T-helper 1 cell treated with Interleukin-12 subunit alpha and Interleukin-12 subunit beta and Interleukin-4 antibody, amounts not matched to agents 30 μg/mL and 1 μg/mL, for 36 hours (primary cell): ENCODE measurements around the gene C13orf46.

Source experiments
- H3K27ac Mint-ChIP-seq: one replicate; pipeline ENCODE4 v1.8.0; 2021; ENCODE audit warnings: mild to moderate bottlenecking, mixed read lengths
- H3K27me3 Mint-ChIP-seq: one replicate; pipeline ENCODE4 v1.8.0; 2021; ENCODE audit warnings: low read depth, mixed read lengths
- H3K36me3 Mint-ChIP-seq: one replicate; pipeline ENCODE4 v1.8.0; 2021; ENCODE audit warnings: low read depth, mixed read lengths
- H3K4me1 Mint-ChIP-seq: one replicate; pipeline ENCODE4 v1.8.0; 2021; ENCODE audit warnings: low read depth, mixed read lengths
- H3K4me3 Mint-ChIP-seq: one replicate; pipeline ENCODE4 v1.8.0; 2021; ENCODE audit warnings: mild to moderate bottlenecking, moderate library complexity, mixed read lengths
- H3K9me3 Mint-ChIP-seq: one replicate; pipeline ENCODE4 v1.8.0; 2021; ENCODE audit warnings: mixed read lengths

The C13orf46 gene

DNA sequence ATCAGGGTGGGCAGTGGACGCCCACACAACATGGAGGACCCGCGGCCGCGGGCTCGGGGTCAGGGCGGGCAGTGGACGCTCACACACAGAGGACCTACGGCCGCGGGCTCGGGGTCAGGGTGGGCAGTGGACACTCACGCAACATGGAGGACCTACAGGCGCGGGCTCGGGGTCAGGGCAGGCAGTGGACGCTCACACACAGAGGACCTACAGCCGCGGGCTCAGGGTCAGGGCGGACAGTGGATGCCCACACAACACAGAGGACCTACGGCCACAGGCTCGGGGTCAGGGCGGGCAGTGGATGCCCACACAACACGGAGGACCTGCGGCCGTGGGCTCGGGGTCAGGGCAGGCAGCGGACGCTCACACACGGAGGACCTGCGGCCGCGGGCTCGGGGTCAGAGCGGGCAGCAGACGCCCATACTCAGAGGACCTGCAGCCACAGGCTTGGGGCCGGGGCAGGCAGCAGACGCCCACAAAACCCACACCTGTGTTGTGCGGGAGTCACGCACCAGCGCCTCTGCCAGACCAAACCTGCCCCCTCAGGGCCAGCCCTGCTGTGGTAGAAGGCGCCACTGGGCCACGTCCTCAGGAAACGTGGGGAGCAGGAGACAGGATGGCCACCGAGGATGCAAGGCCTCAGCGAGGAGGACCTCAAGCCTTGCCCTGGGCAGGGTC lies 27.6 kb upstream of the C13orf46 start:
- no peaks in the 10 kb centered on the region for H3K9me3 Mint-ChIP-seq
- H3K27ac Mint-ChIP-seq: no peak overlapping the region

DNA sequence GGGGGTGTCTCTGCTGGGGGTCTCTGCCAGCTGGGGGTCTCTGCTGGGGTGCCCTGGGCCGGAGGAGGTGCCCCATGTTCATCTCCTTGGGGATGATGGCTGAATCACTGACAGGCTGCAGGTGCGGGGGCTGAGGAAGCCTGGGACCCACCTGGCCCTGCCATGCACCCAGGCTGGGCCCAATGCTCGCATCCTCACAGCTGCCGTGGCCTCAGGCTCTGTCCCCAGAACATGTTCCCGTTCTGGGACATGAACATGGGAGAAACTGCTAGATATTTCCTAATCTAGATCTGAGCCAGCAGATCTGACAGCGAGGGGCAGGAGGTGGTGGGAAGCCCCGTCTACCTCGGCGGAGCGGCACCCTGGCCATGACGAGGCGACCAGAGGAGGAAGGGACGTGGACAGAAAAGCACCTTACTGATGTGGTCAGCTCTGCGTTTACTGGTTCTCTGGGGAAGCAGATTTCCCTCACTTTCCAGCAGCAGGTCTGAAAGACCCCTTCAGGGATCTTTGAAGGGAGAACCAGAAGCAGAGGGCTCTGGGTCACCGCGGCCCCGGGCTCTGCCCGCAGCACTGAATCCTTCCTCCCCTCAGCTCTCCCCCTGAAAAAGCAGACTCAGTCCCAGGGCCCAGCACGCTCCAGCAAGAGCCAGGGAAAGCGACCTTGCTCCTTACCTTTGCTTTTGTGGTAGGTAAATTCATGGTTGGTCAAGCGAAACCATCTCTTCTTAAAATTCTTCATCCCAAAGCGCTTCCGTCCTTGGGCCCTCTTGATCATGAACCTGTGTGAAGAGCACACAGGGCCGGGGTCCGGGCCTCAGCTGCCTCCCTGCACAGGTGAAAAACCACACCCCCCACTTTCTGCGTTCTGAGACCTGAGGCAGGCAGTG lies 26.5 kb upstream of the C13orf46 start:
- H3K9me3 Mint-ChIP-seq: no peaks in the 10 kb centered on the region
- peaks cover 21% of the 10 kb centered on the region for H3K36me3 Mint-ChIP-seq
- H3K4me3 Mint-ChIP-seq: no peak overlapping the region
- no peaks in the 10 kb centered on the region for H3K4me1 Mint-ChIP-seq
- no peak overlapping the region for H3K27ac Mint-ChIP-seq
- no peaks in the 10 kb centered on the region for H3K27me3 Mint-ChIP-seq

More for the DNA sequence above, 27.6 kb upstream of the C13orf46 start:
- H3K36me3 Mint-ChIP-seq: peaks cover 21% of the 10 kb centered on the region
- H3K4me1 Mint-ChIP-seq: no peaks in the 10 kb centered on the region
- H3K4me3 Mint-ChIP-seq: no peak overlapping the region
- no peaks in the 10 kb centered on the region for H3K27me3 Mint-ChIP-seq

DNA sequence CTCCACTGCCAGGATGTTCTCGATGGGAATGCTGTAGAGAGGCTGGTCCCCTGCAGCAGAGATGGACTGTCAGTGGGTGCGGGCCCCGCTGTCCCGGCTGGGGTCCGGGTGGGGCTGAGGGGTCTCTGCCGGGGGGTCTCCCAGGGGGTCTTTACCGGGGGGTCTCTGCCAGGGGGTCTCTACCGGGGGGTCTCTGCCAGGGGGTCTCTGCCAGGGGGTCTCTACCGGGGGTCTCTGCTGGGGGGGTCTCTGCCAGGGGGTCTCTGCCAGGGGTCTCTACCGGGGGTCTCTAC lies 25.7 kb upstream of the C13orf46 start:
- Mint-ChIP-seq H3K4me3 (no peak overlapping the region), H3K27me3 (no peaks in the 10 kb centered on the region), H3K36me3 (peaks cover 19% of the 10 kb centered on the region), H3K27ac (no peak overlapping the region), H3K9me3 (no peaks in the 10 kb centered on the region), H3K4me1 (no peaks in the 10 kb centered on the region)

DNA sequence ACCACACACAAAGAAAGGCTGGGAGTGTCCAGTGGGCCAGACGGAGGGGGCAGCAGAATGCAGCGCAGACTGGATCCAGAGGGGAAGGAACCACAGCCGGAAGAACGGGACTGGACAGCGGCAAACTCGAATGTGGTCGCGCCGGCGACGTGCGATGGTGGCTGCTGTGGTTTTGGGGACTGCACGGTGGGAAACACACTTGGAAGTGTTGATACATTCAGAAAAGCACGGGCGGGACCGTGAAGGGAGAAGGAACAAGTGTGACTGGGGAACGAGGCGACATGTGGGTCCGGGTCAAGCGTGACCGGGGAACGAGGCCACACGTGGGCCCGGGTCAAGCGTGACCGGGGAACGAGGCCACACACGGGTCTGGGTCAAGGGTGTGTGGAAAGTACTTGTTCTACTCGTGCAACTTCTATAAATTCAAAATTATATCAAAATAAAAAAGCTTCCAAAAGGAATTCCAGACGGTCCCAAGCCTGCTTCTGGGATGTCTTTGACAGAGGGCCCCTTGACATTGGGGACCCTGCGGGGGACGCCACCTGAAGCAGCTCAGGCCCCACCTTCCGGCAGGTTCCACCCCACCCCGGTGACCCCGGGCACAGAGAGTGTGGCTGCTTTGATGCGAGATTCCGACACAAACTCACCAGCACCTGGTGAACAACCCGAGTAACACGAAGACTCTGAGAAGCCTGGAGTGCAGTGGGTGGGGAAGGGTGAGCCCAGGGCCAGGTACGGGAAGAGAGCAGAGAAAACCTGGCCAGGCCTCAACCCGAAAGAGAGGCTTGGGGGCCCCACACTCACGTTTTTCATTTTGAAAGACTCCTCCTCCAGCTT lies 25.1 kb upstream of the C13orf46 start:
- Mint-ChIP-seq H3K4me1 (no peaks in the 10 kb centered on the region), H3K36me3 (peaks cover 23% of the 10 kb centered on the region), H3K9me3 (no peaks in the 10 kb centered on the region), H3K27me3 (no peaks in the 10 kb centered on the region), H3K27ac (no peak overlapping the region), H3K4me3 (no peak overlapping the region)

DNA sequence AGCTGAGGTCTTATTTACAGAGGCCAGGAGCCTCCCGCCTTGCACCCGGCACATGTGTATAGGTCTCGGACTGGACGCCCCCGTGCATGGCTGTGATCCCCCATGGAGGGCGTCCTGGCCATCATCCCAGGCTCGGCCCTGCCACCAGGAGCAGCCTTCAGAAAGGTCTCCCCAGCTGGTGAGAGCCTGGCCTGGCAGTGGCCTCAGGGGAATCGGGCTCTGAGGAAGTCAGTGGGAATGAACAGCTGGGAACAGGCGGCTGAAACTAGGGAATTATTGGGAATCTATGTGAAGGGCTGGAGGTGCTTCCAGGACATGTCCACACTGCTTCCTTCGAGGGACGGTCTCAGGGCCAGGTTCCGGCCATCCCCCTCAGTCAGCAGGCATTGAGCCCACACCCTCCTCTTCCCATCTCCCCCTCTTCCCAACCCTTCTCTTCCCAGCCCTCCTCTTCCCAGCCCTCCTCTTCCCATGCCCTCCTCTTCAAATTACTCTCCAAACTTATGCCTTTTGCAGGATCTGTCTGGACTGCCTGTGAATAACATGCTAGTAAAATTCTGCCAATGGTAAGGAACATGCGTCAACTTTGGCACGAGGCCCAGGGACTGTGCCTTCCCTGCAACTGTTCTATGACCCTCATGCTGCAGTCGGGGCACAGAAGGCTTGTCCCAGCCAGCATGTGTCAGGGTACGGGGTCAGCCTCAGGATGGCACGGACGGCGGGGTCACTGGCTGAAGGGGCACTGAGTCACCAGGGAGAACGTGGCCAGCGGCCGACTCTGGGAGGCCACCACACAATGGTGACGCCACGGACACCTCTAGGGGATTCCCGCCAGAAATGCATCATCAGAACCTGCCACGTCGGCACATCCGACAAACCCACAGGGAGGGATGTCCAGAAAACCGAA lies 24.2 kb upstream of the C13orf46 start:
- H3K27ac Mint-ChIP-seq: peak overlapping the region; percentile 49
- no peaks in the 10 kb centered on the region for H3K4me1 Mint-ChIP-seq
- H3K36me3 Mint-ChIP-seq: peaks cover 23% of the 10 kb centered on the region
- no peaks in the 10 kb centered on the region for H3K27me3 Mint-ChIP-seq
- H3K4me3 Mint-ChIP-seq: no peak overlapping the region
- H3K9me3 Mint-ChIP-seq: no peaks in the 10 kb centered on the region

DNA sequence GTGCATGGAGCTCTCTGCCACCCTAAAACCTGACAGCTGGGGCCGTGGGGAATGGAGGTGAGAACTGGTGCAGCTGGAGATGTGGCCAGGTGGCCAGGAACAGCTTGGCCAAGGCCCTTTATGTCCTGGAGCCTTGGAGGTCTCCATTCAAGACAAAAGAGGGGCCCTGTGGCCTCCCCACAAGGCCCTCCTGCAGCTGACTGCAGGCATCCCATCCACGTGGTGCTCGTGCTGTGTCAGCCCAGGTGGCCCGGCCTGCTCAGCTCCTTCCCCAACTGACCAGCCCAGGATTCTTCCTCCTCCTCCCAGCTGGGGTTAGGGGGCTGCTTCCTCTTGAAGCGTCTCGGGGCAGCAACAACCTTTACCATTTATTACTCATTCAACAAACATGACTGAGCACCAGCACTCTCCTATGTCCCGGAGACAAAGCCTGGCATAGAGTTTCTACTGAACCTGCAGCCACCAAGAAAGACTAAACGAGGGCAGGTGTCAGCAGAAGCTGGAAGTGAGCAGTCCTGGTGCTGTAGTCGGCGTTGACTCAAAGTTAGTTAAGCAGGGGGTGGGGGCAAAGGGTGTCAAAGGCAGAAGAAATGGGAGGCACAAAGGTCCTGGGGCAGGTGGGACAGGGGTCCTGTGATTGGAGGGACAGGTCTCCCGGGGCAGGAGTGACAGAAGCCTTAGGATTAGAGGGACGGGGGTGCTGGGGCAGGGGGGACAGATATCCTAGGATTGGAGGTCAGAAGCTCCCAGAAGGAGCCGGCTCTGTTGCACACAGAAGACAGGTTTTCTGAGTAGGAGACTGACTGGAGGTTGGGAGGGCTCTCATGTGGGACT lies 23.3 kb upstream of the C13orf46 start:
- Mint-ChIP-seq H3K4me3 (no peak overlapping the region), H3K36me3 (peaks cover 30% of the 10 kb centered on the region), H3K4me1 (no peaks in the 10 kb centered on the region), H3K9me3 (no peaks in the 10 kb centered on the region), H3K27me3 (no peaks in the 10 kb centered on the region), H3K27ac (no peak overlapping the region)

DNA sequence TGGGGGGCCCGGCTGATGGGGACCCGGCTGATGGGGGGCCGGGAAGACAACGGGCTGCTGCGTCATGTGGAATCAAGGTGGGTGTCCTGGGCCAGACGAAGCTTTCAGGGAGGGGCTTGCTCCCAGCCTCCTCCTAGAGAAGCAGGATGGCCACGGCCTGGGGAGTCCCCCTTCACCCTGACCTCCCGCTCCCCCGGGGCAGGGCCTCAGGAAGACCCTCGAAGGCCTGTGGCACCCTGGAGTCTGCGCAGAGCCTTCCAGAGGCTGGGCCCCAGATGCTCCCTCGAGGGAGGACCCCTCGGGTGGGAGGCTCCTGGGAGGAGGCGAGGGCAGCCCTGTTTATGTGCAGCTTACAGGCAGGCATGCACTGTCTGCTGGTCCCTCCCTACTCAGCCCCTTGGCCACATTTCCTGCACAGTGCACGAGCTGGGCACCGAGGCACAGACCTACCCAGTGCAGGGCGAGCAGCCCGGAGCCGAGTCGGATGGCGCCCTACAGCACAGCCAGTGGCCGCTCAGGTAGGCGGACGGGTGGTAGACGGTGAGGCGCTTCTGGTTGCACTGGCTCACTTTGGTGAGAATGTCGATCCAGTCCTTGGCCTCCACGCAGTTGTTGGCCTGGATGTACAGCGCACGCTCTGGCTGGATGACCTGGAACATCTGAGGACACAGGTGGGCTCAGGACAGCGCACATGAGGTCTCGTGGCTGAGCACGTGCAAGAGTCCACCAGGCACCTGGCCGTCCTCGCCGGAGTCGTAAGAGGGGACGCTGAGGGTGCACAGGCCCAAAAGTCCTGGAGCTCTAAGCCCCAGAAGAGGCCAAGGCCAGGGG lies 22.4 kb upstream of the C13orf46 start:
- Mint-ChIP-seq H3K36me3 (peaks cover 37% of the 10 kb centered on the region), H3K9me3 (peaks cover 3% of the 10 kb centered on the region), H3K27ac (no peak overlapping the region), H3K4me3 (no peak overlapping the region), H3K27me3 (no peaks in the 10 kb centered on the region), H3K4me1 (peaks cover 3% of the 10 kb centered on the region)

DNA sequence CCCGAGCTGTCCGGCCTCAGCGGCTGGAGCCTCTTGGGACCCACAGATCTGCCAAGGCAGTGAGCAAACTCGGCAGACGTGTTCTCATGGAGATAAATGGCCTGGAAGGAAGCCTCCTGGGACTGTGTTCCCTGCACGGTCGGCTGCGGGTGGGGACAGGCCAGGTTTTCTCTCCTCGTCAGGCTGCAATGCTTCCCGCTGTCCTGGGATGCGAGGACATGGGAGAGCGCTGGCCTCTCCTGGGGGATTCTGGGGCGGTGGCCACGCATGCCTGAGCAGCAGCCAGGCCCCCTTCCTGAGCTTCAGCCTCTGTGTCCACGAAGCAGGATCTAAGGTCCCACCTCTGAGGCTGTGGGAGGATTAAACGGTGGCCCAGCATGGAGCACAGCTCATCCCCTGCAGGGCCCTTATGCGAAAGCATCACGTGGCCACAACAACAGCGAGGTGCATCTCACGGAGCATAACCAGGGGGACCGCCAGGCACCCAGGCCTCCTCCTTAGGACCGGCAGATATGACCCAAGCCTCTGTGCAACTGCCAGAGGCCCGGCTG lies 21.2 kb upstream of the C13orf46 start:
- Mint-ChIP-seq H3K27me3 (no peaks in the 10 kb centered on the region), H3K9me3 (peaks cover 3% of the 10 kb centered on the region), H3K36me3 (peaks cover 45% of the 10 kb centered on the region), H3K4me1 (peaks cover 3% of the 10 kb centered on the region), H3K27ac (no peak overlapping the region), H3K4me3 (no peak overlapping the region)

DNA sequence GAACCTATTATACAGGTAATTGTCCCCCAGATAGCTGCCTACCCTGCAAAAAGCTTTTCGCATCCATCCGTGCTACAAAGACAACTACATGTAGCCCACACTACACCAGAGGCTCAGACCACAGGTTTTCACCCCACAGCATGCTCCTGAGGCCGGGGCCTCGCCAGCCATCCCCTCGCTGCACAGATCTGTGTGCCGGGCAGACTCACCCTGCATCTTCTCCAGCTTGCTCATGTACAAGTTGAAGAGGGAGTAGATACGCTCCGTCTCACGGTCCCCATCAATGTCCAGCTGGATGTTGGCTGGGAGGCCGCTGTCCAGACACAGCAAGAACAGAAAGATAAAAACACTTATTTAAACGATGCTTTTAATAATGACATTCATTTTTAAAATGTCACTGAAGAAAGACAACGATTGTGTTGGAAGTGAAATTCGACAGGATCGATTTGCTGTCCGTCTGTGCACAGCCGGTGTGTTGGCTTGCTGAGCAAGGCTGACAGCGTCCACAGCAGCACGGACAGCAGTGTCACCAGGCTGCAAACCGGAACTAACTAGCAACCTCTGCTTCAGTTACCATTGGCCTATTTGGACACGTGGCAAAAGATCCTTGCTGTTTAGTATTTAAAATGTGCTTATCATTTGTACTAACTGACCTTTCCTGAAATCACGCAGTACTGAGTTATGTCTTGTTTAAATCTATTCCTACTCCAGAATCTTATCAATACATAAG lies 18.6 kb upstream of the C13orf46 start:
- H3K36me3 Mint-ChIP-seq: peaks cover 53% of the 10 kb centered on the region
- peaks cover 6% of the 10 kb centered on the region for H3K4me1 Mint-ChIP-seq
- no peaks in the 10 kb centered on the region for H3K27me3 Mint-ChIP-seq
- no peak overlapping the region for H3K27ac Mint-ChIP-seq
- H3K9me3 Mint-ChIP-seq: peaks cover 3% of the 10 kb centered on the region
- no peak overlapping the region for H3K4me3 Mint-ChIP-seq

DNA sequence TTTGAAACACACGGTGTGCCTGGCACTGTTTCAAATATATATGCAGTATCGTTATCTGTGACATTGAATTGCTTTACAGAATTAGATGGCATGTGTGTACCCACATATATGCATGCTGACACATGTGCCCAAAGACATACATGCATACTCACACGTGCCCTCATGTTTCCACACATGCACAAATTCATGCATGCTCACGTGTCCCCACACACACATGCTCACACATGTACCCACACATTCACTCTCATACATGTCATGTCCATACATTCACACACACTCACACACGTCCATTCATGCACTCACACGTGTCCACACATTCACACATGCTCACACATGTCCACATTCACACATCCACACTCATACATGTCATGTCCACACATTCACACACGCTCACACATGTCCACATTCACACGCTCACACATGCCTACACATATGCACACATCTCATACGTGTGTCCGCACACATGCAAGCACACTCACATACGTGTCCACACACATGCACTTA lies 17.9 kb upstream of the C13orf46 start:
- H3K36me3 Mint-ChIP-seq: peaks cover 50% of the 10 kb centered on the region
- no peak overlapping the region for H3K4me3 Mint-ChIP-seq
- H3K27me3 Mint-ChIP-seq: no peaks in the 10 kb centered on the region
- no peak overlapping the region for H3K27ac Mint-ChIP-seq
- peaks cover 6% of the 10 kb centered on the region for H3K4me1 Mint-ChIP-seq
- H3K9me3 Mint-ChIP-seq: peaks cover 3% of the 10 kb centered on the region

DNA sequence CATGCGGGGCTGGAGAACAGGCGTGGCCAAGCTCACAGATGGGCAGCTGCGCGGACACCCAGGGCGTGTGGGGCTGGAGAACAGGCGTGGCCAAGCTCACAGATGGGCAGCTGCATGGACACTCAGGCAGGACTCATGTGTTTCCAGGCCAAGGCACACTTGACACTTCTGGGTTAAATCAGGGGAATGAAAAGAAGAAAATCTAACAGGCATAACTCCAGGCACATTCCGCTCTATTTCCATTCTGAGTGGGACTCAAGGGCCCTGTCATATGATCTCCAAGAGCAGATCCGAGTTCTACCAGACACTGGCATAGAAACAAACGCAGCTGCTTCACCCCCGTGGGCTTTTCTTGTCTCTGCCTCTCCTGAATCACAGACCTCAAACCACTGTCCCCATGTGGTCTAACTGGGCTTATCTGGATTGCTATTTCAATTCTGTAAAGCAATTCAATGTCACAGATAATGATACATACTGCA lies 17.4 kb upstream of the C13orf46 start:
- H3K9me3 Mint-ChIP-seq: peaks cover 3% of the 10 kb centered on the region
- no peaks in the 10 kb centered on the region for H3K27me3 Mint-ChIP-seq
- H3K4me3 Mint-ChIP-seq: no peak overlapping the region
- no peak overlapping the region for H3K27ac Mint-ChIP-seq
- H3K4me1 Mint-ChIP-seq: peaks cover 6% of the 10 kb centered on the region
- peaks cover 50% of the 10 kb centered on the region for H3K36me3 Mint-ChIP-seq
